Cardiac muscle cell (in vitro differentiated cells and primary cell): Measurements from ENCODE around the gene CNOT8. TPM values are rescaled to one million over a fixed set of nuclear protein-coding genes. Genes with fewer than 3 reads are reported as not detected.

Experiments
- DNase-seq, 2 donors: peaks; one replicate each; pipeline versions ENCODE4 v3.0.0 to v3.0.0-alpha.2; 2010 to 2017; ENCODE audit warnings: low read depth in 1 of 2, low spot score in 1 of 2
- H3K27ac ChIP-seq: fragments of 200-600 bp; sonication (generic); 2 replicates; pipeline ENCODE4 v1.5.1; 2016
- H3K27me3 ChIP-seq: fragments of 200-600 bp; sonication (generic); 2 replicates; pipeline ENCODE4 v1.6.0; 2016; ENCODE audit warnings: control low read depth
- H3K36me3 ChIP-seq: fragments of 200-600 bp; sonication (generic); 2 replicates; pipeline ENCODE4 v1.5.1; 2016; ENCODE audit warnings: control low read depth
- H3K4me1 ChIP-seq: fragments of 200-600 bp; sonication (generic); 2 replicates; pipeline ENCODE4 v1.8.1; 2017; ENCODE audit warnings: low read depth, mild to moderate bottlenecking, mixed run types
- H3K4me3 ChIP-seq: fragments of 200-600 bp; sonication (generic); 2 replicates; pipeline ENCODE4 v1.5.1; 2016; ENCODE audit warnings: mild to moderate bottlenecking
- H3K9me3 ChIP-seq: fragments of 200-600 bp; sonication (generic); 2 replicates; pipeline ENCODE4 v1.5.1; 2017; ENCODE audit warnings: low read depth, mild to moderate bottlenecking, control low read depth
- polyA plus RNA-seq: library from polyadenylated mRNA; unstranded; fragments of >200 nt; fragmentation: Nextera tagmentation; extraction: Ambion mirVana; gene quantifications from 2 replicates; pipeline ENCODE4 v1.2.1, GENCODE V29; 2016
- total RNA-seq: library from RNA; depleted of rRNA; stranded (reverse); fragments of >200 nt; gene quantifications from 2 replicates; pipeline ENCODE4 v1.2.3, GENCODE V29; 2016
- TF ChIP-seq, protein P1 (sequence below): IDR thresholded peaks from 2 replicates; pipeline ENCODE4 v1.5.1; 2012; ENCODE audit warnings: low read depth, mild to moderate bottlenecking, low read length

Gene CNOT8
- total and polyA plus RNA-seq, 2 experiments from 2014 or later: 37.2 to 45.2 TPM

DNA sequence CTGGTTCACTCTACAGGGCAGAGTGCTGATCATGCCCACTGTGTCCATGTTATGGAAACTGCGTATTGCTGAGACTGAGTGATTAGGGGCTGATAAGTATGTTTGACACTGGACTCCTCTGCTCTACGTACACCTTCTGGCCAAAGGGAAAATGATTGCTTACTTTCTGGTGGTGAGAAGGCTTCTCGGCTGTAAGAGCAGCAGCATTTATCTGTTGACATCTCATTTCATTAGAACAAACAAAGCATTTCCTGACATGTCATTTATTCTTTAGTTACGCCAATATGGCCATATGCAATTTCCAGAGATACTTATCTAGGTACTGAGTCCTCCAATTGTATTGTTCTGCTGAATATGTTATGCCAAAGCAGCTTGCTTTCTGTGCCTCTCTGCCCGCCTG, 13.6 kb upstream of the CNOT8 start:
- Histone ChIP-seq H3K4me3 (no peak overlapping the region), H3K9me3 (no peaks in the 10 kb centered on the region), H3K27ac (no peak overlapping the region), H3K36me3 (no peaks in the 10 kb centered on the region), H3K4me1 (peaks cover 35% of the 10 kb centered on the region), H3K27me3 (no peaks in the 10 kb centered on the region)
- no peak for DNase-seq
- TF ChIP-seq, protein P1, sequence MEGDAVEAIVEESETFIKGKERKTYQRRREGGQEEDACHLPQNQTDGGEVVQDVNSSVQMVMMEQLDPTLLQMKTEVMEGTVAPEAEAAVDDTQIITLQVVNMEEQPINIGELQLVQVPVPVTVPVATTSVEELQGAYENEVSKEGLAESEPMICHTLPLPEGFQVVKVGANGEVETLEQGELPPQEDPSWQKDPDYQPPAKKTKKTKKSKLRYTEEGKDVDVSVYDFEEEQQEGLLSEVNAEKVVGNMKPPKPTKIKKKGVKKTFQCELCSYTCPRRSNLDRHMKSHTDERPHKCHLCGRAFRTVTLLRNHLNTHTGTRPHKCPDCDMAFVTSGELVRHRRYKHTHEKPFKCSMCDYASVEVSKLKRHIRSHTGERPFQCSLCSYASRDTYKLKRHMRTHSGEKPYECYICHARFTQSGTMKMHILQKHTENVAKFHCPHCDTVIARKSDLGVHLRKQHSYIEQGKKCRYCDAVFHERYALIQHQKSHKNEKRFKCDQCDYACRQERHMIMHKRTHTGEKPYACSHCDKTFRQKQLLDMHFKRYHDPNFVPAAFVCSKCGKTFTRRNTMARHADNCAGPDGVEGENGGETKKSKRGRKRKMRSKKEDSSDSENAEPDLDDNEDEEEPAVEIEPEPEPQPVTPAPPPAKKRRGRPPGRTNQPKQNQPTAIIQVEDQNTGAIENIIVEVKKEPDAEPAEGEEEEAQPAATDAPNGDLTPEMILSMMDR: no peak

DNA sequence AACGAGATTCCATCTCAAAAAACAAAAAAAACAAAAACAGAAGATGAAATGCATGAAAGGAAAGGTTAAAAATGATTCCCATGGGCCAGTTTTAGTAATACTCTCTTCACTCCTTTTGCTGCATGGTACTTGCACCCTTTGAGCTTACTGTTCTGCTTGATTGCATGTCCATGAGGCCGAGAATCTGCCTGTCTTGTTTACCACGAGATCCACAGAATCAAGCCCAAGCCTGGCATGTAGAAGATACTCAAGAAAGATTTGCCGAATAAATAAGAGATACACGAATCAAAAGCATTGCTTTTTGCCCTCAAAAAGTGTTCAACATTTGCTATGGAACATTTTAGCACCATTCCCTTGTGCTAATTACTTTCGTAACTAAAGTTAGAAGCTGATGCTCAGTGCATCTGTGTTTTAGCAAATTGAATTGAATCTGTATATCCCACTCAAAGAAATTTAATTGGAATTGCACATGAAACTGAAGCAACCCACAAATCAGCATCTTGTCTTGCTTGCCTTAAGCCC, 9.1 kb upstream of the CNOT8 start:
- H3K27me3 ChIP-seq: no peaks in the 10 kb centered on the region
- H3K27ac ChIP-seq: peak overlapping the region; percentile 92

DNA sequence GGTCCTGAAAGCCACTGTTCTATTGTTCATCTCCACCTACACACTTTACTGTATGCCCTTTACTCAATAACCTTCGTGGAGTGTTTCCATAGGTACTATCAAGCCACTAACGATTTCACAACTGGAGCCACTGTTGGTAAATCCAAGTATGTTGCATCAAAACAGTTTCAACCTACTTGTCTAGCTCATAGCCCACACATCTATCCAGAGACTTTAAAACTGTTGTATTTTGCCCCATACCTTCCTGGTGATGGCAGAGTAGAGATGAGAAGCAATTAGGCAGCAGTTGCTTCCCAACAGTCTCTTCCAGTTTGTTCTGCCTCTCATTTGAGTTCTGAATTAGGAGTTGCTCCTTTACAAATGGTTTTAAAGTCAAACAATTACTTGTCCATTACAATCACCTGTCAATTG, 8.6 kb upstream of the CNOT8 start:
- H3K27ac ChIP-seq: peak overlapping the region; percentile 92
- peak in 1 of 2 donors; percentile 83 for DNase-seq
- peaks cover 28% of the 10 kb centered on the region for H3K4me1 ChIP-seq
- peak overlapping the region; percentile 55 for H3K4me3 ChIP-seq
- no peaks in the 10 kb centered on the region for H3K36me3 ChIP-seq
- TF ChIP-seq, protein P1: peak; percentile 14
- no peaks in the 10 kb centered on the region for H3K9me3 ChIP-seq
- H3K27me3 ChIP-seq: no peaks in the 10 kb centered on the region

More for the DNA sequence above, 9.1 kb upstream of the CNOT8 start:
- H3K4me1 ChIP-seq: peaks cover 32% of the 10 kb centered on the region
- no peaks in the 10 kb centered on the region for H3K36me3 ChIP-seq
- no peaks in the 10 kb centered on the region for H3K9me3 ChIP-seq
- TF ChIP-seq, protein P1: no peak
- no peak for DNase-seq
- peak overlapping the region; percentile 55 for H3K4me3 ChIP-seq

DNA sequence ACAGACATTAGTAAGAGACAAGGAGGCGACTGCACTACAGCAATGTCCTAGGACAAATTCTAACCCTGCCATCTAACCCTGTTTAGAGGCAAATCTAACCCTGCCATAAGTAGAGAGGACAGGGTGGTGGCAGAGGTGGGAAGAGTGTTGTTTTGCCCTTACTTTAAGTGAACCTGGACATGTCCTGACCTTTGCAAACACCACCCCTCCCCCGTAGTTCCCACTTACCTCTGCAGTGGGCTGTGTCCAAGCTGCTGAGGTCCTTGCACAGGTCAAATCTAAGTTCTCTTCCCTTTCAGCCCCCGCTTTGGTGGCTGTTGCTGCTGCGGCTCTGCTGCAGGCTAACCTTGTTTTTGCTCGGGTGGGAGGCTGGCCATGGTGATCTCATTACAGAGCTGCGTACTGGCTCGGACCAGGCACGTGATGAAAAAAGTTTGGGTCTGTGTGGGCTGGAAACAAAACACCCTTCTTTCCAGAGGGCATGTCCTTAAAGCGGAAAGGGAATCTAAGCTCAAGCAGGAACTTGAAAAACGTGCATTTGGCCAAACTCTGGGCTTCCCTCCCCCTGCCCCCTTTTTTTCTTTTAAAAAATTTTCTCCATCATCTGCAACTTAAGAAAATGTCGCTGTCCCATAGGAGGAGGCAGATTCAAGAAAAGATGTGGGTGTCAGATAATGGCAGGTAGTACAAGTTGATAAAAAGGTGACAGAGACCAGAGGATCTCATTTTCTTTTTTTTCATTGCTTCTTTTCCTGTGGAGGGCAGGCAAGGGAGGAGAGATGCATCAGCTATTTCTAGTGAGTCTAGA, 8.0 kb upstream of the CNOT8 start, which contains the start of gene FAXDC2:
Gene FAXDC2 (minus strand): TSS at position 349 of the 808 bp plus-strand sequence. CDS start 12,425 bp downstream, outside the sequence.
- H3K4me3 ChIP-seq: peak within 1 kb of the TSS; percentile 55
- DNase-seq: peak; percentile 91 to 92
- peaks cover 24% of the 10 kb centered on the region for H3K4me1 ChIP-seq
- TF ChIP-seq, protein P1: no peak
- H3K27me3 ChIP-seq: no peaks in the 10 kb centered on the region
- no peaks in the 10 kb centered on the region for H3K36me3 ChIP-seq
- no peaks in the 10 kb centered on the region for H3K9me3 ChIP-seq
- peak within 1 kb of the TSS; percentile 92 for H3K27ac ChIP-seq

DNA sequence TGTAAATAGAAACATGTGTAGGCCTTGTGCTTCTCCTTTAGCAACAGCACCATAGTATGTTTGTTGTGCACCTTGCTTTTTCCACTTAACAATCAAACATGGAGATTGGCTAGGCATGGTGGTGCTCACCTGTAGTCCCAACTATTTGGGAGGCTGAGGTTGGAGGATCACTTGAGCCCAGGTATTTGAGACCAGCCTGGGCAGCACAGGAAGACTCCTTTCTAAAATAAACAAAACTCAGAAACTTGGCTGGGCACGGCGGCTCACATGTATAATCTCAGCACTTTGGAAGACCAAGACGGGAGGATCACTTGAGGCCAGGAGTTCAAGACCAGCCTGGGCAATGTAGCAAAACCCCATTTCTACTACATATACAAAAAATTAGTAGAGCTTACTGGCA, 7.1 kb upstream of the CNOT8 start:
- Histone ChIP-seq H3K9me3 (no peaks in the 10 kb centered on the region), H3K4me3 (peak overlapping the region; percentile 55), H3K27ac (peak overlapping the region; percentile 92), H3K36me3 (no peaks in the 10 kb centered on the region), H3K4me1 (peaks cover 24% of the 10 kb centered on the region), H3K27me3 (no peaks in the 10 kb centered on the region)
- DNase-seq: no peak
- TF ChIP-seq, protein P1: no peak
